Measurements from ENCODE around the gene TTC9. TPM values are rescaled to one million over a fixed set of nuclear protein-coding genes. Genes with fewer than 3 reads are reported as not detected.

The TTC9 gene
- polyA plus RNA-seq, 2 of the 4 experiments (the other 2 are of a cell fraction): 1.3 to 2.0 TPM

DNA sequence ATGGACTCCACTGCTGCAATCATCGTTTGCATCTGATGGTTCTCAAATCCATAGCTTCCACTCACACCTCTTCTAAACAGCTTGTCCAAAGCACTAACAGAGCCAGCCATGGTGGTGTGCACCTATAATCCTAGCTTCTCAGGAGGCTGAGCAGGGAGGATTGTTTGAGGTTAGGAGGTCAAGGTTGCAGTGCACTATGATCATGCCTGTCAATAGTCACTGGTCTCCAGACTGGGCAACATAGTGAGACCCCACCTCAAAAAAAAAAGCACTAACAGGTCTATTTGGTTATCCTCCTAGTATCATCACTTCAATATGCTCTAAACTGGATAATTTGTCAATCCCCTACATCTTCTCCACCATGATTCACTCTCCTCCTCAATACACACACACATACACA, 63.2 kb downstream of the TTC9 start:
- Histone ChIP-seq H3K9me3 (no peaks in the 10 kb centered on the region), H3K4me3 (no peak overlapping the region), H3K4me2 (no peak overlapping the region), H3K4me1 (peaks cover 18% of the 10 kb centered on the region), H3K27ac (no peak overlapping the region)
- POLR2A ChIA-PET: no interaction called here
- TF ChIP-seq ZNF302 (CRISPR knock-in tag; IDR thresholded peaks at IDR 0.05): no peak
- TF ChIP-seq JUN (IDR thresholded peaks at IDR 0.05): no peak
- TF ChIP-seq, protein P1, sequence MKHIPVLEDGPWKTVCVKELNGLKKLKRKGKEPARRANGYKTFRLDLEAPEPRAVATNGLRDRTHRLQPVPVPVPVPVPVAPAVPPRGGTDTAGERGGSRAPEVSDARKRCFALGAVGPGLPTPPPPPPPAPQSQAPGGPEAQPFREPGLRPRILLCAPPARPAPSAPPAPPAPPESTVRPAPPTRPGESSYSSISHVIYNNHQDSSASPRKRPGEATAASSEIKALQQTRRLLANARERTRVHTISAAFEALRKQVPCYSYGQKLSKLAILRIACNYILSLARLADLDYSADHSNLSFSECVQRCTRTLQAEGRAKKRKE (CRISPR knock-in tag; IDR thresholded peaks at IDR 0.05; ENCODE audit: low read depth): no peak
- no peak for TF ChIP-seq RARB (CRISPR knock-in tag; IDR thresholded peaks at IDR 0.05)
- TF ChIP-seq MYC (IDR thresholded peaks at IDR 0.05; ENCODE audit: borderline replicate concordance, low read length): no peak
- no peak for TF ChIP-seq RCOR1 (IDR thresholded peaks at IDR 0.05; ENCODE audit: low read depth, low read length)
- CTCF ChIA-PET: interaction anchor here (1.1 to 2.1 kb wide), 3 partner anchors 8 to 113 kb away, joined by 3 to 6 read pairs (median 6); no protein-coding TSS in a partner anchor
- ATAC-seq: no peak
- no peak for FAIRE-seq
- 77% methylated on average over 1 of the region's 1 CpG for WGBS (ENCODE audit: missing lambda C conversion rate)
- no peak for DNase-seq (ENCODE audit: low read depth in 1 of 2, low spot score in 1 of 2)

DNA sequence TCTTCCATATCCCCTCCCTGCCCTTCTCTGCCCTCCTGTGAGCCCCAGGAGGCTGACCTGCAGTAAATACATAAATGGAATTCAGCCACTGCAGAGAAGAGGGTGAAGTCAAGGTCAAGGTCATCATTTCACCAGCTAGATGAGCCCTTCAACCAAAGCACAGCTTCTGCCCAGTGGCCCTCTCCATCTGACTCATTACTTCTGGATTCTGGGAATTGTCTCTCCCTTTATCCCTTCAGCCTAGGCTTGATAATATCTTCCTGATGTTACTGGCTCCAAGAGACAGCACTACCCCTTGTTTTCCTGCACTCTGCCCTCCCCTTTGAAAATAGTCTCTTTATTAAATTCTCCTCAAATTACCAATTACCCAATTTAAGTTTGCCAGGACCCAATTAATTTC, 64.5 kb downstream of the TTC9 start:
- no peak for FAIRE-seq
- Histone ChIP-seq H3K4me2 (0 out of 3 replicates have a peak overlapping the region, but pooled peaks have one; percentile 6), H3K9me3 (no peaks in the 10 kb centered on the region), H3K4me3 (no peak overlapping the region), H3K27ac (no peak overlapping the region), H3K4me1 (peaks cover 18% of the 10 kb centered on the region)
- no peak for DNase-seq (ENCODE audit: low read depth in 1 of 2, low spot score in 1 of 2)
- ChIA-PET POLR2A (no interaction called here), CTCF (interaction anchor here (1.1 to 2.1 kb wide), 3 partner anchors 7 to 112 kb away, joined by 3 to 6 read pairs (median 6); no protein-coding TSS in a partner anchor)
- TF ChIP-seq ZFP36 (IDR thresholded peaks at IDR 0.05; ENCODE audit: borderline replicate concordance, partially characterized antibody): no peak
- no peak for TF ChIP-seq ZC3H11A (IDR thresholded peaks at IDR 0.05)
- TF ChIP-seq, protein P2, sequence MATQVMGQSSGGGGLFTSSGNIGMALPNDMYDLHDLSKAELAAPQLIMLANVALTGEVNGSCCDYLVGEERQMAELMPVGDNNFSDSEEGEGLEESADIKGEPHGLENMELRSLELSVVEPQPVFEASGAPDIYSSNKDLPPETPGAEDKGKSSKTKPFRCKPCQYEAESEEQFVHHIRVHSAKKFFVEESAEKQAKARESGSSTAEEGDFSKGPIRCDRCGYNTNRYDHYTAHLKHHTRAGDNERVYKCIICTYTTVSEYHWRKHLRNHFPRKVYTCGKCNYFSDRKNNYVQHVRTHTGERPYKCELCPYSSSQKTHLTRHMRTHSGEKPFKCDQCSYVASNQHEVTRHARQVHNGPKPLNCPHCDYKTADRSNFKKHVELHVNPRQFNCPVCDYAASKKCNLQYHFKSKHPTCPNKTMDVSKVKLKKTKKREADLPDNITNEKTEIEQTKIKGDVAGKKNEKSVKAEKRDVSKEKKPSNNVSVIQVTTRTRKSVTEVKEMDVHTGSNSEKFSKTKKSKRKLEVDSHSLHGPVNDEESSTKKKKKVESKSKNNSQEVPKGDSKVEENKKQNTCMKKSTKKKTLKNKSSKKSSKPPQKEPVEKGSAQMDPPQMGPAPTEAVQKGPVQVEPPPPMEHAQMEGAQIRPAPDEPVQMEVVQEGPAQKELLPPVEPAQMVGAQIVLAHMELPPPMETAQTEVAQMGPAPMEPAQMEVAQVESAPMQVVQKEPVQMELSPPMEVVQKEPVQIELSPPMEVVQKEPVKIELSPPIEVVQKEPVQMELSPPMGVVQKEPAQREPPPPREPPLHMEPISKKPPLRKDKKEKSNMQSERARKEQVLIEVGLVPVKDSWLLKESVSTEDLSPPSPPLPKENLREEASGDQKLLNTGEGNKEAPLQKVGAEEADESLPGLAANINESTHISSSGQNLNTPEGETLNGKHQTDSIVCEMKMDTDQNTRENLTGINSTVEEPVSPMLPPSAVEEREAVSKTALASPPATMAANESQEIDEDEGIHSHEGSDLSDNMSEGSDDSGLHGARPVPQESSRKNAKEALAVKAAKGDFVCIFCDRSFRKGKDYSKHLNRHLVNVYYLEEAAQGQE (IDR thresholded peaks at IDR 0.05): no peak
- ATAC-seq: no peak

DNA sequence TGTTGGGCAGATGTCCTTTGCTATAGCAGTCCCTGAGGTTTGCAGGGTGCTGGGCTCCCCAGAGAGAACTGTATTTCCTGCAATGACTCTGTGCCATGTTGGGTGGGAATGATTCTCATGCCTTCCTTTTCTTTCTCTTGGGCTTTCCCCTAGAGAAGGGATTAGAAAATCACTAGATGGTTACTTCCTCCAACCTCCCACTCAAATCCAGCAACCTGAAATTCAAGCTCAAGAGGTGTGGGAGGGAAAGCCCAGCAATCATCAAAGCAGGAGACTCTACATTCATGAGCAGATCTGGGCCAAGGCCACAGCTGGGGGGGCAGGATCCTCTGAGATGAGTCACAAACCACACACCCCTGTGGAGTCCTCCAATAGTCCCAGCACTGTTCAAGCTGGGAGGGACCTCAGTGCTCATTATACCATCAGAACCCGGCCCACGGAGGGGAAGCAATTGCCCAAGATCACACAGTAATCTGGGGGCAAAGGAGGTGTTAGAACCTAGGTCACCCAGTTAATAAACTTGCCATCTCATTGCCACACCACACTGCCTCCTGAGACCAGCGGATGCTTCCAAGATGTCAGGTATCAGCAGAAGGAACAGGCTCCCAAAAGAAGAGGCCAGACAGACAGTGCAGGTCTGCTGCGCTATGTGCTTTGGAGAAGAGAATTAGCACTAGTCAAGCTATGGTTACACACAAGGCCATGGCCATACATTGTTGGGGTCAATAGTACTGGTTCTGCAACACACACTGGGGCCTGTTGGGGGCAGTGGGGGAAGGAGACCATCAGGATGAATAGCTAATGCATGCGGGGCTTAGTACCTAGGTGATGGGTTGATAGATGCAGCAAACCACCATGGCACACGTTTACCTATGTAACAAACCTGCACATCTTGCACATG, 65.7 kb downstream of the TTC9 start:
- Histone ChIP-seq H3K4me3 (no peak overlapping the region), H3K4me2 (no peak overlapping the region), H3K4me1 (peaks cover 18% of the 10 kb centered on the region), H3K9me3 (no peaks in the 10 kb centered on the region), H3K27ac (peak overlapping the region in 1 of 2 experiments; percentile 30; a peak in 1 of 6 replicates)
- FAIRE-seq: no peak
- WGBS (ENCODE audit: missing lambda C conversion rate): 61% methylated on average over 6 of the region's 6 CpGs
- CTCF ChIA-PET: interaction anchor here (1.3 to 2.0 kb wide), 6 partner anchors 8 to 111 kb away, joined by 3 to 16 read pairs (median 3); no protein-coding TSS in a partner anchor
- POLR2A ChIA-PET: no interaction called here
- DNase-seq (ENCODE audit: low read depth in 1 of 2, low spot score in 1 of 2): peak in 1 of 2 experiments; percentile 32
- ATAC-seq: peak in 1 of 2 experiments; percentile 63; a peak in 4 of 6 replicates
- TF ChIP-seq, protein P3, sequence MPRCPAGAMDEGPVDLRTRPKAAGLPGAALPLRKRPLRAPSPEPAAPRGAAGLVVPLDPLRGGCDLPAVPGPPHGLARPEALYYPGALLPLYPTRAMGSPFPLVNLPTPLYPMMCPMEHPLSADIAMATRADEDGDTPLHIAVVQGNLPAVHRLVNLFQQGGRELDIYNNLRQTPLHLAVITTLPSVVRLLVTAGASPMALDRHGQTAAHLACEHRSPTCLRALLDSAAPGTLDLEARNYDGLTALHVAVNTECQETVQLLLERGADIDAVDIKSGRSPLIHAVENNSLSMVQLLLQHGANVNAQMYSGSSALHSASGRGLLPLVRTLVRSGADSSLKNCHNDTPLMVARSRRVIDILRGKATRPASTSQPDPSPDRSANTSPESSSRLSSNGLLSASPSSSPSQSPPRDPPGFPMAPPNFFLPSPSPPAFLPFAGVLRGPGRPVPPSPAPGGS (IDR thresholded peaks at IDR 0.05): no peak
- TF ChIP-seq JUNB (IDR thresholded peaks at IDR 0.05) (no peak), CEBPB (IDR thresholded peaks at IDR 0.05) (no peak), PHF8 (IDR thresholded peaks at IDR 0.05; ENCODE audit: borderline replicate concordance, low read depth) (no peak), HEYL (CRISPR knock-in tag; IDR thresholded peaks at IDR 0.05) (no peak), SREBF2 (IDR thresholded peaks at IDR 0.05) (no peak)
- TF ChIP-seq, protein P4, sequence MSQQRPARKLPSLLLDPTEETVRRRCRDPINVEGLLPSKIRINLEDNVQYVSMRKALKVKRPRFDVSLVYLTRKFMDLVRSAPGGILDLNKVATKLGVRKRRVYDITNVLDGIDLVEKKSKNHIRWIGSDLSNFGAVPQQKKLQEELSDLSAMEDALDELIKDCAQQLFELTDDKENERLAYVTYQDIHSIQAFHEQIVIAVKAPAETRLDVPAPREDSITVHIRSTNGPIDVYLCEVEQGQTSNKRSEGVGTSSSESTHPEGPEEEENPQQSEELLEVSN (IDR thresholded peaks at IDR 0.05; ENCODE audit: borderline replicate concordance, low read depth): no peak
- TF ChIP-seq, protein P5, sequence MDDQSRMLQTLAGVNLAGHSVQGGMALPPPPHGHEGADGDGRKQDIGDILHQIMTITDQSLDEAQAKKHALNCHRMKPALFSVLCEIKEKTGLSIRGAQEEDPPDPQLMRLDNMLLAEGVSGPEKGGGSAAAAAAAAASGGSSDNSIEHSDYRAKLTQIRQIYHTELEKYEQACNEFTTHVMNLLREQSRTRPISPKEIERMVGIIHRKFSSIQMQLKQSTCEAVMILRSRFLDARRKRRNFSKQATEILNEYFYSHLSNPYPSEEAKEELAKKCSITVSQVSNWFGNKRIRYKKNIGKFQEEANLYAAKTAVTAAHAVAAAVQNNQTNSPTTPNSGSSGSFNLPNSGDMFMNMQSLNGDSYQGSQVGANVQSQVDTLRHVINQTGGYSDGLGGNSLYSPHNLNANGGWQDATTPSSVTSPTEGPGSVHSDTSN (IDR thresholded peaks at IDR 0.05): no peak
- TF ChIP-seq, protein P2 (IDR thresholded peaks at IDR 0.05): no peak
- TF ChIP-seq, protein P6, sequence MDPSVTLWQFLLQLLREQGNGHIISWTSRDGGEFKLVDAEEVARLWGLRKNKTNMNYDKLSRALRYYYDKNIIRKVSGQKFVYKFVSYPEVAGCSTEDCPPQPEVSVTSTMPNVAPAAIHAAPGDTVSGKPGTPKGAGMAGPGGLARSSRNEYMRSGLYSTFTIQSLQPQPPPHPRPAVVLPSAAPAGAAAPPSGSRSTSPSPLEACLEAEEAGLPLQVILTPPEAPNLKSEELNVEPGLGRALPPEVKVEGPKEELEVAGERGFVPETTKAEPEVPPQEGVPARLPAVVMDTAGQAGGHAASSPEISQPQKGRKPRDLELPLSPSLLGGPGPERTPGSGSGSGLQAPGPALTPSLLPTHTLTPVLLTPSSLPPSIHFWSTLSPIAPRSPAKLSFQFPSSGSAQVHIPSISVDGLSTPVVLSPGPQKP (IDR thresholded peaks at IDR 0.05; ENCODE audit: low read depth, low read length): no peak
